ENCODE results near the gene FEN1. TPM values are rescaled to one million over a fixed set of nuclear protein-coding genes. Genes with fewer than 3 reads are reported as not detected.

The FEN1 gene
- total and polyA plus RNA-seq, 2 of the 13 experiments (the other 11 are each of a cell fraction or from before 2014, with no cell fraction given), result 12.4 to 102 TPM

- TF ChIP-seq ZNF724P (CRISPR knock-in tag; IDR thresholded peaks at IDR 0.05; ENCODE audit: borderline replicate concordance) (no peak), TBL1XR1 (IDR thresholded peaks at IDR 0.05; ENCODE audit: borderline replicate concordance, low read length, partially characterized antibody) (no peak), RXRB (CRISPR knock-in tag; IDR thresholded peaks at IDR 0.05; ENCODE audit: borderline replicate concordance) (no peak), ZNF687 (CRISPR knock-in tag; IDR thresholded peaks at IDR 0.05) (no peak), ZKSCAN5 (CRISPR knock-in tag; IDR thresholded peaks at IDR 0.05) (no peak), RAD21 (CRISPR knock-in tag; IDR thresholded peaks at IDR 0.05) (no peak), ZSCAN12 (CRISPR knock-in tag; IDR thresholded peaks at IDR 0.05) (no peak), CENPX (CRISPR knock-in tag; IDR thresholded peaks at IDR 0.05) (no peak), SP5 (CRISPR knock-in tag; IDR thresholded peaks at IDR 0.05; ENCODE audit: borderline replicate concordance, low read depth) (0 out of 2 replicates have a peak, but pooled peaks have one; percentile 0), TARDBP (CRISPR knock-in tag; IDR thresholded peaks at IDR 0.05) (no peak), BRD4 (CRISPR knock-in tag; IDR thresholded peaks at IDR 0.05) (no peak), CREB1 (IDR thresholded peaks at IDR 0.05) (no peak), CREB1 (CRISPR knock-in tag; IDR thresholded peaks at IDR 0.05) (no peak), ZNF567 (CRISPR knock-in tag; IDR thresholded peaks at IDR 0.05; ENCODE audit: borderline replicate concordance) (no peak), CSRNP2 (CRISPR knock-in tag; conservative IDR thresholded peaks at IDR 0.05; ENCODE audit: low read depth) (no peak), RNF2 (conservative IDR thresholded peaks at IDR 0.05; ENCODE audit: low read depth) (no peak), ZNF333 (CRISPR knock-in tag; IDR thresholded peaks at IDR 0.05; ENCODE audit: borderline replicate concordance) (no peak), U2AF2 (IDR thresholded peaks at IDR 0.05; ENCODE audit: low read depth, low read length) (no peak), RFX5 (IDR thresholded peaks at IDR 0.05; ENCODE audit: low read depth, low read length) (no peak)
- TF ChIP-seq, protein P1, sequence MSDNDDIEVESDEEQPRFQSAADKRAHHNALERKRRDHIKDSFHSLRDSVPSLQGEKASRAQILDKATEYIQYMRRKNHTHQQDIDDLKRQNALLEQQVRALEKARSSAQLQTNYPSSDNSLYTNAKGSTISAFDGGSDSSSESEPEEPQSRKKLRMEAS (IDR thresholded peaks at IDR 0.05), result 0 out of 2 replicates have a peak, but pooled peaks have one; percentile 9
- TF ChIP-seq, protein P2, sequence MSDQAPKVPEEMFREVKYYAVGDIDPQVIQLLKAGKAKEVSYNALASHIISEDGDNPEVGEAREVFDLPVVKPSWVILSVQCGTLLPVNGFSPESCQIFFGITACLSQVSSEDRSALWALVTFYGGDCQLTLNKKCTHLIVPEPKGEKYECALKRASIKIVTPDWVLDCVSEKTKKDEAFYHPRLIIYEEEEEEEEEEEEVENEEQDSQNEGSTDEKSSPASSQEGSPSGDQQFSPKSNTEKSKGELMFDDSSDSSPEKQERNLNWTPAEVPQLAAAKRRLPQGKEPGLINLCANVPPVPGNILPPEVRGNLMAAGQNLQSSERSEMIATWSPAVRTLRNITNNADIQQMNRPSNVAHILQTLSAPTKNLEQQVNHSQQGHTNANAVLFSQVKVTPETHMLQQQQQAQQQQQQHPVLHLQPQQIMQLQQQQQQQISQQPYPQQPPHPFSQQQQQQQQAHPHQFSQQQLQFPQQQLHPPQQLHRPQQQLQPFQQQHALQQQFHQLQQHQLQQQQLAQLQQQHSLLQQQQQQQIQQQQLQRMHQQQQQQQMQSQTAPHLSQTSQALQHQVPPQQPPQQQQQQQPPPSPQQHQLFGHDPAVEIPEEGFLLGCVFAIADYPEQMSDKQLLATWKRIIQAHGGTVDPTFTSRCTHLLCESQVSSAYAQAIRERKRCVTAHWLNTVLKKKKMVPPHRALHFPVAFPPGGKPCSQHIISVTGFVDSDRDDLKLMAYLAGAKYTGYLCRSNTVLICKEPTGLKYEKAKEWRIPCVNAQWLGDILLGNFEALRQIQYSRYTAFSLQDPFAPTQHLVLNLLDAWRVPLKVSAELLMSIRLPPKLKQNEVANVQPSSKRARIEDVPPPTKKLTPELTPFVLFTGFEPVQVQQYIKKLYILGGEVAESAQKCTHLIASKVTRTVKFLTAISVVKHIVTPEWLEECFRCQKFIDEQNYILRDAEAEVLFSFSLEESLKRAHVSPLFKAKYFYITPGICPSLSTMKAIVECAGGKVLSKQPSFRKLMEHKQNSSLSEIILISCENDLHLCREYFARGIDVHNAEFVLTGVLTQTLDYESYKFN (CRISPR knock-in tag; conservative IDR thresholded peaks at IDR 0.05), result peak; percentile 59; the same call in 1 of the 2 replicates
Measured at GRCh38 chr11:61769946-61770683, 22.6 kb upstream of the FEN1 start (continued).
